ENCODE results near the gene PHIP.

PHIP gene

GRCh38 chr6:79066828-79067227 lies 11.2 kb downstream of the PHIP start:
- DNase-seq, result no peak

- no peak for DNase-seq
Measured at GRCh38 chr6:79066330-79066729, 11.7 kb downstream of the PHIP start.

- no peak for DNase-seq
Measured at GRCh38 chr6:79065232-79065631, 12.8 kb downstream of the PHIP start.

- no peak for DNase-seq
Measured at GRCh38 chr6:79064635-79065034, 13.4 kb downstream of the PHIP start.

- DNase-seq, result no peak
Measured at GRCh38 chr6:79062708-79063107, 15.3 kb downstream of the PHIP start.

- no peak for DNase-seq
Measured at GRCh38 chr6:79057746-79058145, 20.3 kb downstream of the PHIP start.

- no peak for DNase-seq
Measured at GRCh38 chr6:79056226-79056625, 21.8 kb downstream of the PHIP start.

GRCh38 chr6:79048611-79049010 lies 29.4 kb downstream of the PHIP start:
- no peak for DNase-seq

GRCh38 chr6:79047072-79047471 lies 31.0 kb downstream of the PHIP start:
- no peak for DNase-seq

- DNase-seq, result no peak
Measured at GRCh38 chr6:79045966-79046365, 32.1 kb downstream of the PHIP start.

- no peak for DNase-seq
Measured at GRCh38 chr6:79042799-79043126, 35.3 kb downstream of the PHIP start.

- no peak for DNase-seq
Measured at GRCh38 chr6:79042088-79042798, 35.8 kb downstream of the PHIP start.

- DNase-seq, result no peak
Measured at GRCh38 chr6:79040083-79040482, 38.0 kb downstream of the PHIP start.

- no peak for DNase-seq
Measured at GRCh38 chr6:79038061-79038460, 40.0 kb downstream of the PHIP start.

- no peak for DNase-seq
Measured at GRCh38 chr6:79034865-79035264, 43.2 kb downstream of the PHIP start.

- no peak for DNase-seq
Measured at GRCh38 chr6:79033279-79033678, 44.8 kb downstream of the PHIP start.

- no peak for DNase-seq
Measured at GRCh38 chr6:79031821-79032590, 46.0 kb downstream of the PHIP start.

GRCh38 chr6:79030511-79030910 lies 47.5 kb downstream of the PHIP start:
- no peak for DNase-seq

- DNase-seq, result no peak
Measured at GRCh38 chr6:79030023-79030422, 48.0 kb downstream of the PHIP start.

- DNase-seq, result no peak
Measured at GRCh38 chr6:79028641-79029314, 49.3 kb downstream of the PHIP start.

- no peak for DNase-seq
Measured at GRCh38 chr6:79011940-79012339, 66.1 kb downstream of the PHIP start.

- no peak for DNase-seq
Measured at GRCh38 chr6:79010422-79010821, 67.6 kb downstream of the PHIP start.

GRCh38 chr6:79009819-79010218 lies 68.2 kb downstream of the PHIP start:
- DNase-seq, result no peak

- no peak for DNase-seq
Measured at GRCh38 chr6:79005497-79005896, 72.6 kb downstream of the PHIP start.

Measured in GF-D8 (cell line).